ENCODE measurements around the gene CPLX3.

CPLX3 gene

GRCh38 chr15:74821790-74822158, 4.7 kb upstream of the CPLX3 start:
- Histone ChIP-seq H3K4ac (ENCODE audit: low read depth, low read length) (no peak overlapping the region), H2BK5ac (ENCODE audit: low read depth, low read length, poor library complexity) (no peak overlapping the region), H3K79me2 (ENCODE audit: control insufficient read depth, insufficient read depth, low read length, poor library complexity) (no peaks in the 10 kb centered on the region), H3K14ac (ENCODE audit: low read length) (no peak overlapping the region), H3K4me3 (ENCODE audit: low read depth, low read length) (no peak overlapping the region), H4K8ac (ENCODE audit: low read depth, low read length) (no peak overlapping the region), H3K79me1 (ENCODE audit: low read length) (no peaks in the 10 kb centered on the region), H2BK12ac (ENCODE audit: low read length) (no peak overlapping the region), H4K91ac (ENCODE audit: low read depth, low read length) (no peak overlapping the region), H3K9ac (ENCODE audit: low read length) (no peak overlapping the region), H2AFZ (ENCODE audit: insufficient read depth, low read length, poor library complexity) (no peak overlapping the region), H3K4me1 (ENCODE audit: control insufficient read depth in 1 of 2, insufficient read depth in 2 of 2, low read length in 2 of 2) (peaks cover 2 to 3% of the 10 kb centered on the region in 2 experiments), H2AK5ac (ENCODE audit: low read length) (no peak overlapping the region), H3K9me3 (ENCODE audit: insufficient read depth, low read depth, low read length) (peaks cover 4% of the 10 kb centered on the region), H3K18ac (ENCODE audit: low read length) (no peak overlapping the region), H4K12ac (ENCODE audit: low read depth, low read length) (no peak overlapping the region), H3K23ac (ENCODE audit: low read length) (no peak overlapping the region), H2BK120ac (ENCODE audit: insufficient read depth, low read length, poor library complexity) (no peak overlapping the region), H3K36me3 (ENCODE audit: control insufficient read depth in 1 of 2, insufficient read depth in 2 of 2, low read length in 2 of 2) (no peaks in the 10 kb centered on the region), H3K4me2 (ENCODE audit: low read length) (no peak overlapping the region), H3K27ac (ENCODE audit: low read depth, low read length) (no peak overlapping the region), H3K27me3 (ENCODE audit: insufficient read depth, low read length) (peaks cover 7% of the 10 kb centered on the region)
- WGBS (ENCODE audit: extremely low coverage, insufficient coverage, insufficient read length), result no CpG with 5 or more reads among the region's 7 CpGs
- no peak for DNase-seq

- H2BK5ac ChIP-seq (ENCODE audit: low read depth, low read length, poor library complexity), result no peak overlapping the region
- no peak overlapping the region for H2BK12ac ChIP-seq (ENCODE audit: low read length)
- WGBS (ENCODE audit: extremely low coverage, insufficient coverage, insufficient read length), result no CpG with 5 or more reads among the region's 4 CpGs
- H3K27ac ChIP-seq (ENCODE audit: low read depth, low read length), result no peak overlapping the region
- no peaks in the 10 kb centered on the region for H3K79me1 ChIP-seq (ENCODE audit: low read length)
- H3K4ac ChIP-seq (ENCODE audit: low read depth, low read length), result no peak overlapping the region
- H3K4me1 ChIP-seq (ENCODE audit: control insufficient read depth in 1 of 2, insufficient read depth in 2 of 2, low read length in 2 of 2), result no peaks in the 10 kb centered on the region
- no peak overlapping the region for H3K14ac ChIP-seq (ENCODE audit: low read length)
- H3K36me3 ChIP-seq (ENCODE audit: control insufficient read depth in 1 of 2, insufficient read depth in 2 of 2, low read length in 2 of 2), result no peaks in the 10 kb centered on the region
- no peak overlapping the region for H3K18ac ChIP-seq (ENCODE audit: low read length)
- H2AK5ac ChIP-seq (ENCODE audit: low read length), result no peak overlapping the region
- no peak overlapping the region for H4K8ac ChIP-seq (ENCODE audit: low read depth, low read length)
- H3K23ac ChIP-seq (ENCODE audit: low read length), result no peak overlapping the region
- DNase-seq, result no peak
- H3K9ac ChIP-seq (ENCODE audit: low read length), result no peak overlapping the region
- H3K4me3 ChIP-seq (ENCODE audit: low read depth, low read length), result no peak overlapping the region
- no peak overlapping the region for H4K12ac ChIP-seq (ENCODE audit: low read depth, low read length)
- H3K79me2 ChIP-seq (ENCODE audit: control insufficient read depth, insufficient read depth, low read length, poor library complexity), result no peaks in the 10 kb centered on the region
- H4K91ac ChIP-seq (ENCODE audit: low read depth, low read length), result no peak overlapping the region
- no peak overlapping the region for H2AFZ ChIP-seq (ENCODE audit: insufficient read depth, low read length, poor library complexity)
- H3K27me3 ChIP-seq (ENCODE audit: insufficient read depth, low read length), result peaks cover 8% of the 10 kb centered on the region
- H3K9me3 ChIP-seq (ENCODE audit: insufficient read depth, low read depth, low read length), result peaks cover 4% of the 10 kb centered on the region
- H2BK120ac ChIP-seq (ENCODE audit: insufficient read depth, low read length, poor library complexity), result no peak overlapping the region
- no peak overlapping the region for H3K4me2 ChIP-seq (ENCODE audit: low read length)
Observed at GRCh38 chr15:74822233-74822632, 4.2 kb upstream of the CPLX3 start.

- WGBS (ENCODE audit: extremely low coverage, insufficient coverage, insufficient read length), result no CpG with 5 or more reads among the region's 6 CpGs
- H3K4ac ChIP-seq (ENCODE audit: low read depth, low read length), result no peak overlapping the region
- H2BK5ac ChIP-seq (ENCODE audit: low read depth, low read length, poor library complexity), result no peak overlapping the region
- H3K23ac ChIP-seq (ENCODE audit: low read length), result no peak overlapping the region
- no peak overlapping the region for H4K8ac ChIP-seq (ENCODE audit: low read depth, low read length)
- H3K27ac ChIP-seq (ENCODE audit: low read depth, low read length), result no peak overlapping the region
- H3K14ac ChIP-seq (ENCODE audit: low read length), result no peak overlapping the region
- H3K79me1 ChIP-seq (ENCODE audit: low read length), result no peaks in the 10 kb centered on the region
- H3K9me3 ChIP-seq (ENCODE audit: insufficient read depth, low read depth, low read length), result peaks cover 4% of the 10 kb centered on the region
- H3K27me3 ChIP-seq (ENCODE audit: insufficient read depth, low read length), result peaks cover 8% of the 10 kb centered on the region
- H3K4me1 ChIP-seq (ENCODE audit: control insufficient read depth in 1 of 2, insufficient read depth in 2 of 2, low read length in 2 of 2), result no peaks in the 10 kb centered on the region
- no peak overlapping the region for H4K12ac ChIP-seq (ENCODE audit: low read depth, low read length)
- H3K36me3 ChIP-seq (ENCODE audit: control insufficient read depth in 1 of 2, insufficient read depth in 2 of 2, low read length in 2 of 2), result no peaks in the 10 kb centered on the region
- no peak overlapping the region for H2BK12ac ChIP-seq (ENCODE audit: low read length)
- H2AK5ac ChIP-seq (ENCODE audit: low read length), result no peak overlapping the region
- no peak overlapping the region for H4K91ac ChIP-seq (ENCODE audit: low read depth, low read length)
- no peak overlapping the region for H2AFZ ChIP-seq (ENCODE audit: insufficient read depth, low read length, poor library complexity)
- no peak overlapping the region for H3K9ac ChIP-seq (ENCODE audit: low read length)
- H3K4me2 ChIP-seq (ENCODE audit: low read length), result no peak overlapping the region
- no peak overlapping the region for H3K4me3 ChIP-seq (ENCODE audit: low read depth, low read length)
- H3K79me2 ChIP-seq (ENCODE audit: control insufficient read depth, insufficient read depth, low read length, poor library complexity), result no peaks in the 10 kb centered on the region
- no peak for DNase-seq
- H3K18ac ChIP-seq (ENCODE audit: low read length), result no peak overlapping the region
- H2BK120ac ChIP-seq (ENCODE audit: insufficient read depth, low read length, poor library complexity), result no peak overlapping the region
Observed at GRCh38 chr15:74823324-74823723, 3.1 kb upstream of the CPLX3 start.

- H2BK120ac ChIP-seq (ENCODE audit: insufficient read depth, low read length, poor library complexity), result no peak overlapping the region
- H2AFZ ChIP-seq (ENCODE audit: insufficient read depth, low read length, poor library complexity), result no peak overlapping the region
- H3K27ac ChIP-seq (ENCODE audit: low read depth, low read length), result no peak overlapping the region
- DNase-seq, result no peak
- H3K9me3 ChIP-seq (ENCODE audit: insufficient read depth, low read depth, low read length), result peaks cover 4% of the 10 kb centered on the region
- H2AK5ac ChIP-seq (ENCODE audit: low read length), result no peak overlapping the region
- no peak overlapping the region for H3K23ac ChIP-seq (ENCODE audit: low read length)
- H4K91ac ChIP-seq (ENCODE audit: low read depth, low read length), result no peak overlapping the region
- no peak overlapping the region for H3K4me2 ChIP-seq (ENCODE audit: low read length)
- no peaks in the 10 kb centered on the region for H3K36me3 ChIP-seq (ENCODE audit: control insufficient read depth in 1 of 2, insufficient read depth in 2 of 2, low read length in 2 of 2)
- no peak overlapping the region for H3K9ac ChIP-seq (ENCODE audit: low read length)
- H4K12ac ChIP-seq (ENCODE audit: low read depth, low read length), result no peak overlapping the region
- no peaks in the 10 kb centered on the region for H3K4me1 ChIP-seq (ENCODE audit: control insufficient read depth in 1 of 2, insufficient read depth in 2 of 2, low read length in 2 of 2)
- H4K8ac ChIP-seq (ENCODE audit: low read depth, low read length), result no peak overlapping the region
- no peak overlapping the region for H3K4ac ChIP-seq (ENCODE audit: low read depth, low read length)
- H3K14ac ChIP-seq (ENCODE audit: low read length), result no peak overlapping the region
- H3K18ac ChIP-seq (ENCODE audit: low read length), result no peak overlapping the region
- peaks cover 8% of the 10 kb centered on the region for H3K27me3 ChIP-seq (ENCODE audit: insufficient read depth, low read length)
- no peak overlapping the region for H2BK5ac ChIP-seq (ENCODE audit: low read depth, low read length, poor library complexity)
- H2BK12ac ChIP-seq (ENCODE audit: low read length), result no peak overlapping the region
- H3K79me2 ChIP-seq (ENCODE audit: control insufficient read depth, insufficient read depth, low read length, poor library complexity), result no peaks in the 10 kb centered on the region
- no peaks in the 10 kb centered on the region for H3K79me1 ChIP-seq (ENCODE audit: low read length)
- H3K4me3 ChIP-seq (ENCODE audit: low read depth, low read length), result no peak overlapping the region
- no CpG with 5 or more reads among the region's 7 CpGs for WGBS (ENCODE audit: extremely low coverage, insufficient coverage, insufficient read length)
Observed at GRCh38 chr15:74824976-74825375, 1.5 kb upstream of the CPLX3 start.

All from trophoblast cell (in vitro differentiated cells and primary cell).